ENCODE measurements around the gene POLR1G. TPM values are rescaled to one million over a fixed set of nuclear protein-coding genes. Genes with fewer than 3 reads are reported as not detected.
A peak's percentile ranks its signal among the peaks of the same experiment; 100 is the strongest.

Gene POLR1G
- total RNA-seq, 1 donor from 2014 or later = 4.5 TPM

DNA sequence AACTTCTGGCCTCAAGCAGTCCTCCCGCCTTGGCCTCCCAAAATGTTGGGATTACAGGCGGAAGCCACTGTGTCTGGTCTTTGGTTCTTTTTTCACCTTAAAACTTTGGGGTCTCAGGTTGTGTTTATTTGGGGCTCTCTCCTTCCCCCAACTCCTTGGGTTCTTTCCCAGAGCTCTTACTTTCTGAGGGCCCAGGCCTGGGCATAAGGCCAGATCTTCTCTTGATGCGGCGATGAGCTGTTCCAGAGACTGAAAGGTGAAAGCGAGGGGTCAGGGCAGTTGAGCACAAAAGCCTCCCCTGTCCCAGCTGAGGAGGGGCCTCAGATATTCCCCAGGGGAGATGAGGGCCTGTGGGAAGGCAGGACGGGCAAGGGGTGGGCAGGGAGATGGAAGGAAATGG is 7.1 kb downstream of the POLR1G start:
- intact Hi-C loops (cut with DNase I) = no loop called here
- H3K36me3 ChIP-seq = peaks cover 67% of the 10 kb centered on the region
- DNase-seq = no peak
- no peaks in the 10 kb centered on the region for H3K27me3 ChIP-seq (ENCODE audit: low read depth)
- no peaks in the 10 kb centered on the region for H3K9me3 ChIP-seq
- no peak overlapping the region for H3K4me3 ChIP-seq
- no peak for ATAC-seq
- H3K4me1 ChIP-seq = peaks cover 2% of the 10 kb centered on the region
- no peak overlapping the region for H3K27ac ChIP-seq
- TF ChIP-seq, protein P1, sequence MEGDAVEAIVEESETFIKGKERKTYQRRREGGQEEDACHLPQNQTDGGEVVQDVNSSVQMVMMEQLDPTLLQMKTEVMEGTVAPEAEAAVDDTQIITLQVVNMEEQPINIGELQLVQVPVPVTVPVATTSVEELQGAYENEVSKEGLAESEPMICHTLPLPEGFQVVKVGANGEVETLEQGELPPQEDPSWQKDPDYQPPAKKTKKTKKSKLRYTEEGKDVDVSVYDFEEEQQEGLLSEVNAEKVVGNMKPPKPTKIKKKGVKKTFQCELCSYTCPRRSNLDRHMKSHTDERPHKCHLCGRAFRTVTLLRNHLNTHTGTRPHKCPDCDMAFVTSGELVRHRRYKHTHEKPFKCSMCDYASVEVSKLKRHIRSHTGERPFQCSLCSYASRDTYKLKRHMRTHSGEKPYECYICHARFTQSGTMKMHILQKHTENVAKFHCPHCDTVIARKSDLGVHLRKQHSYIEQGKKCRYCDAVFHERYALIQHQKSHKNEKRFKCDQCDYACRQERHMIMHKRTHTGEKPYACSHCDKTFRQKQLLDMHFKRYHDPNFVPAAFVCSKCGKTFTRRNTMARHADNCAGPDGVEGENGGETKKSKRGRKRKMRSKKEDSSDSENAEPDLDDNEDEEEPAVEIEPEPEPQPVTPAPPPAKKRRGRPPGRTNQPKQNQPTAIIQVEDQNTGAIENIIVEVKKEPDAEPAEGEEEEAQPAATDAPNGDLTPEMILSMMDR (IDR thresholded peaks at IDR 0.05) = no peak

DNA sequence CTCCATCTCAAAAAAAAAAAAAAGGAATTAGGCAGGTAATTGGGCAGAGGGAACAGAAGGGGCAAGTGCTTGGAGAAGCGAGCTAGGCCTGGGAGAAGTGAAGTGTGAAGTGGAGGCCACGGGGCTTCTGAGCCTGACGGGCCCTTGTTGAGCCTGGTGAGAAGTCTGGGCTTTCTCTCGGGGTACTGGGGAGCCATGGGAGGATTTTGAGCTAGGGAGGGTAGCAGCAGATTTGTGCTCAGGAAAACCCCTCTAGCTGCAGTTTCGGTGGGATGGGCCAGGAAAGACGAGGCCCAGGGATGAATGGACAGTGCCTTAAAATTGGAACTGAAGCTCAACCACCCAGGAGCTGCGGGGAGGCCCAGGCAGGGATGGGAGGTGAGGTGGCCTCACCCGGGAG is 8.0 kb downstream of the POLR1G start:
- Histone ChIP-seq H3K4me1 (peaks cover 12% of the 10 kb centered on the region), H3K9me3 (no peaks in the 10 kb centered on the region), H3K36me3 (peaks cover 76% of the 10 kb centered on the region), H3K27me3 (ENCODE audit: low read depth) (no peaks in the 10 kb centered on the region), H3K27ac (no peak overlapping the region), H3K4me3 (no peak overlapping the region)
- ATAC-seq (no peak), DNase-seq (no peak)
- TF ChIP-seq, protein P1 (IDR thresholded peaks at IDR 0.05) = no peak
- intact Hi-C loops (cut with DNase I) = no loop called here

DNA sequence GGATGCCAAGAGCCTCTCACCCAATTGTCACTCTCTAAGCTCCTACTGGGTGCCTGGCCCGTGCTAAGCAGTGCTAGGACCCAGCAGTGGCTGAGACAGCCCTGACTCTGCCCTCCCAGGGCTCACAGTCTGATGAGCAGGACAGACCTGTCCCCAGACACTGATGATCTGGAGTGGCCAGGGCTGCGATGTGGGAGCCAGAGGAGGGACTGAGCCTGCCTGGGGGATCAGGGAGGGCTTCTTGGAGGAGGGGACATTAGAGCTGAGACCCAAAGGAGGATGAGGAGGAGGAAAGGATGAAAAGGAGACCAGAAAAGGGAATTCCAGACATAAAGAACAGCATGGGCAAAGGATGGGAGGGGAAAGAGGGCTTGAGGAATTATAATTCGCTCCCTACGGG is 10.7 kb downstream of the POLR1G start:
- Histone ChIP-seq H3K27ac (no peak overlapping the region), H3K4me1 (peaks cover 15% of the 10 kb centered on the region), H3K36me3 (peaks cover 86% of the 10 kb centered on the region), H3K4me3 (no peak overlapping the region), H3K27me3 (ENCODE audit: low read depth) (no peaks in the 10 kb centered on the region), H3K9me3 (no peaks in the 10 kb centered on the region)
- ATAC-seq = no peak
- TF ChIP-seq, protein P1 (IDR thresholded peaks at IDR 0.05) = no peak
- intact Hi-C loops (cut with DNase I) = no loop called here
- no peak for DNase-seq

DNA sequence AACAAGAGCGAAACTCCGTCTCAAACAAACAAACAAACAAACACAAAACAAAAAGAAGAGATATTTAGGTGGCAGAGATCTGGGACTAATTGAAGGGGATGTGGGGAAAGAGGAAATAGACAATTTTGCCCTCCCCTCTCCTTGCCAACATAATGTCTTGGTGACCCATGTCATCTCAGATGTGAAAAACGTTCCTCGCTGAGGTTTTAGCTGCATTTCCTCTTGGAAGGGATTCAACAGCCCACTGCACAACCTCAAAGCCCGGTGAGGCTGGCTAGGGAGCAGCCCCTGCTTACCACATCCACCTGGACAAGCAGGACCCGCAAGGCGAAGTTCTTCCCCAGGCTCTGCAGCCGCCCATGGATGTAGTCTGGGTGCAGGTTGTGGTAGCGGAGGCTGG is 12.4 kb downstream of the POLR1G start:
- Histone ChIP-seq H3K4me1 (peaks cover 26% of the 10 kb centered on the region), H3K27ac (peak overlapping the region; percentile 32)
- ATAC-seq = no peak

DNA sequence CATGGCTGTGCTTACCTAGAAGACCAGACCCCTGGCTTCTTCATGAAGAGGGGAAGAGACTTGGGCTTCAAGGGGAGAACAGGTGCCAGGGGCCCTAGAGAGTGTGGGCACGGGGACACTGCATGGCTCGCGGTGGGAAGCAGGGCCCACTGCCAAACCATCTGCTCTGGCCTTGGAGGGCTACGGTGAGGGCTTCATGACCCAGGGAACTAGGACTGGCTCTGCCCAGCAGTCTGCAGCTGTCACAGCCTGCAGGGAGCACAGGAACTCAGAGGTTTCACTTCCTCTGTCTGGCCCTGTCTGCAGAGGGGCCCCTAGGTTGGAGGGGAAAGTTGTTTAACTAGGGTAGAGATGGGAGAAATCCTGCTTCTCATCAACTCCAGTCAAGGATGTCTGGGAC is 13.0 kb downstream of the POLR1G start:
- Histone ChIP-seq H3K4me3 (no peak overlapping the region), H3K9me3 (no peaks in the 10 kb centered on the region), H3K36me3 (peaks cover 63% of the 10 kb centered on the region), H3K4me1 (peaks cover 30% of the 10 kb centered on the region), H3K27me3 (ENCODE audit: low read depth) (no peaks in the 10 kb centered on the region), H3K27ac (peak overlapping the region; percentile 32)
- intact Hi-C loops (cut with DNase I) = no loop called here
- DNase-seq (no peak), ATAC-seq (peak in 1 of 2 donors; percentile 29)
- TF ChIP-seq, protein P1 (IDR thresholded peaks at IDR 0.05) = no peak

More for the DNA sequence above, 12.4 kb downstream of the POLR1G start:
- H3K4me3 ChIP-seq = no peak overlapping the region
- H3K27me3 ChIP-seq (ENCODE audit: low read depth) = no peaks in the 10 kb centered on the region
- peaks cover 69% of the 10 kb centered on the region for H3K36me3 ChIP-seq
- DNase-seq = no peak
- intact Hi-C loops (cut with DNase I) = no loop called here
- TF ChIP-seq, protein P1 (IDR thresholded peaks at IDR 0.05) = no peak
- no peaks in the 10 kb centered on the region for H3K9me3 ChIP-seq

DNA sequence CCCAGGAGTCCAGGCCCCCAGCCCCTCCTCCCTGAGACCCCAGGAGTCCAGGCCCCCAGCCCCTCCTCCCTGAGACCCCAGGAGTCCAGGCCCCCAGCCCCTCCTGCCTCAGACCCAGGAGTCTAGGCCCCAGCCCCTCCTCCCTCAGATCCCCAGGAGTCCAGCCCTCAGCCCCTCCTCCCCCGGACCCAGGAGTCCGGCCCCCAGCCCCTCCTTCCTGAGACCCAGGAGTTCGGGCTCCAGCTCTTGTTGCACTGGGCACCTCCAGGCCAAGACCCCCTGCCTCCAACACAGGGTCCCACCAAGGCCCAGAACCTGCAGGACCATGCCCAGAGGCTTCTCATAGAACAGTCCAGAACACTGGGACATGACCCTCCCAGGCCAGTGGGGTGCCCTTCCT is 13.5 kb downstream of the POLR1G start:
- TF ChIP-seq, protein P1 (IDR thresholded peaks at IDR 0.05) = no peak
- DNase-seq (no peak), ATAC-seq (no peak)
- intact Hi-C loops (cut with DNase I) = no loop called here
- peaks cover 35% of the 10 kb centered on the region for H3K4me1 ChIP-seq
- no peaks in the 10 kb centered on the region for H3K9me3 ChIP-seq
- no peaks in the 10 kb centered on the region for H3K27me3 ChIP-seq (ENCODE audit: low read depth)
- H3K4me3 ChIP-seq = no peak overlapping the region
- H3K36me3 ChIP-seq = peaks cover 58% of the 10 kb centered on the region
- no peak overlapping the region for H3K27ac ChIP-seq

All from lower lobe of right lung (tissue), 2 donors.